ENCODE data around the gene AFF3. TPM values are rescaled to one million over a fixed set of nuclear protein-coding genes. Genes with fewer than 3 reads are reported as not detected.
"Not testable (repeated sequence)": the region's sequence is repeated elsewhere in the genome, so short reads cannot be mapped to it uniquely, and the experiment has no call there.

The AFF3 gene
- total RNA-seq, 1 donor from 2014 or later: 25.6 TPM

DNA sequence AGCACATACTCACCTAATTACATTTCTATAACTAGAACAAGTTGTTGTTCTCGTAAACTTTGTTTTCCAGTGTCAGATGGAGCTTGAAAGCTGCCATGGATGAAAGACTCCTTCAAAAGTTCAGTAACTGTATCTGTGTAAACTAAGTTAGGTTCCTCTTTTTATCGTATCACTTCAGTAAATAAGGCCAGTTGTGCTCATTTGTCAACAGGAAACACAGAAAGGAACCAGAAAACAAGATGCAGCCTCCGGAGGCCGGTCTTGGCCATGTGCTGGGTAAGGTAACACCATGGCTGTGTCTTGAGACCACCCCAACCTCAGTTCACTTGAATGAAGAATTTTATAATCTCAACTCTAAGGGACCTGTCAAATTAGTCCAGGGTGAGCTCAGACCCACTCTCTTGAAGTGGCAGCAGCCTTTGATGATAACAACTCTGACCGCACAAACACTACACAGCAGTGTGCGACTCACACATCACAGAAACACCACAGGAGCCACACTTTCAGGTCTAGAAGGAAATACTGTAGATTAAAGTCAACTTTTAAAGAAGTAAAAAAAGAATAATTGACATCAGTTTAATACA is 213.8 kb downstream of the AFF3 start:
- DNase-seq (ENCODE audit: low spot score): no peak

DNA sequence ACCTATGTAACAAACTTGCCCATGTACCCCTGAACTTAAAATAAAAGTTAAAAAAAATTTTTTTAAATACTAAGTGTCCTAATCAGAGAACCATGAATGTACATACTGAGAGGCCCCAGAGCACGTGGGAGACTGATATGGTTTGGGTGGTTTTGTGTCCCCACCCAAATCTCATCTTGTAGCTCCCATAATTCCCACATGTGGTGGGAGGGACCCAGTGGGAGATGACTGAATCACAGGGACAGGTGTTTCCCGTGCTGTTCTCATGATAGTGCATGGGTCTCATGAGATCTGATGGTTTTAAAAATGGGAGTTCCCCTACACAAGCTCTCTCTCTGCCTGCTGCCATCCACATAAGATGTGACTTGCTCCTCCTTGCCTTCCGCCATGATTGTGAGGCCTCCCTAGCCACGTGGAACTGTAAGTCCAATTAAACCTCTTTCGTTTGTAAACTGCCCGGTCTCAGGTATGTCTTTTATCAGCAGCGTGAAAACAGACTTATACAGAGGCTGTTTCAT is 214.6 kb downstream of the AFF3 start:
- DNase-seq (ENCODE audit: low spot score): not testable (repeated sequence)

DNA sequence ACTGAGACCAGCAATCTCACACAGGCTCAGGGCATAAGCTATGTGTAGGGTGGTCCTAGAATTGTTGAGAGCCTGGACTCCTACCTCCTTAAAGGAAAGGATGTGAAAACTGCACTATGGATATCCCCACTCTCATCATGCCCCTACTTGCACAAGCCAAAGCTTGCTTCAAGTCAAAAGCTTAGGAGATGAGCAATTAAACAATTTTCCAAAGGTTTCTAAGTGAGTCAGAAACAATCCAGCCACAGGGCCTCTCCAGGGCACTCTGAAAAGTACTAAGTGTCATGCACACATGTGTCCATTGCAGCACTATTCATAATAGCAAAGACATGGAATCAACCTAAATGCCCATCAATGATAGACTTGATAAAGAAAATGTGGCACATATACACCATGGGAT is 215.4 kb downstream of the AFF3 start:
- DNase-seq (ENCODE audit: low spot score): no peak

DNA sequence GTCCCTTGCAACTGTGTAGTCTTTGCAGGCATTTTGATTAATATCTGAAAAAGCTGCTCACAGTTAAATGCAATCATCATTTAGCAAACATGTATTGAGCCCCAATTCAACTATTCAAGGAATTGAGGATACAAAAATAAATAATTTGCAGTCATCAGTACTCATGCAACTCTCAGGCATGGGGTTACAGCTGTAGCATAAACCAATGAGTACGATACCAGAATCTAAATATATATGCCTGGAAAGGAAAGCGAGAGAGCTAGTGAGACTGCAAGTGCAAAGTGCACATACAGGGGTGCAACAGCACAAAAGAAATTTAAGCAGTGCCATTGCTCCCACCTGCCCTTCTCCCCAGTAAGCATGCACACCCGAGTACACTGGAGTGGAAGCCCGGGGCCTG is 216.4 kb downstream of the AFF3 start:
- DNase-seq (ENCODE audit: low spot score): no peak

DNA sequence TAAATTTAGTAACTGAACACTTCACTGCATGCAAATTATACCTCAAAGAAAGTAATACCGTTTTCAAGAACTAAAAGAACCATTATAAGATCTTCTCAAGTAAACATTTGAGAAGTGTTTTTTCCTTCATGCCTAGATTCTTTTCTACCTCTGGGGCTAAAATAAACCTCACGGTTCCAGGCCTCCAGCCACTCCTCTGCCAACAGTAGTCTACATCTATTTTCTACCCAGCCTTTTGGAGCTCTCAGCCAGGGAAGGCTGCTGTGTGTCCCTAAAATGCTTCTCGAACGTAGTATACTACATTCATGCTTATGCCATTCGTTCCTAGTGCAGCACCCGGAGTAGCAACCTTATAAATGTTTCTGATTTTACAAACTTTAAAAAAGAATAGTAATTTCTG is 219.7 kb downstream of the AFF3 start:
- DNase-seq (ENCODE audit: low spot score): no peak

DNA sequence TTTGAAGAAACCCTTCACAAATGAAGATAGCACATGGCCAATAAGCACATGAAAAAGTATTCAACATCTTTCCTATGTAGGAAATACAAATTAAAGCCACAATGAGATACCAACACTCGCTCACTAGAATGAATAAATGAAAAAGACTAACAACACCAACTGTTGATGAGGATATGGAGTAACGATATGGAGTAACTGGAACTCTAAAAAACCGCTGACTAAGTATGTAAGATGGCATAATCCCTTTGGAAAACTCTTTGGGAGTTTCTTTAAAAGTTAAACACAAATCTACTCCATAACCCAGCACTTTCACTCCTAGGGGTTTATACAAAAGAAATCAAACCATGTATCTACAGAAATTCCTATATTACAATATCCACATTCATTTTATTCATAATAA is 220.5 kb downstream of the AFF3 start:
- DNase-seq (ENCODE audit: low spot score): no peak

DNA sequence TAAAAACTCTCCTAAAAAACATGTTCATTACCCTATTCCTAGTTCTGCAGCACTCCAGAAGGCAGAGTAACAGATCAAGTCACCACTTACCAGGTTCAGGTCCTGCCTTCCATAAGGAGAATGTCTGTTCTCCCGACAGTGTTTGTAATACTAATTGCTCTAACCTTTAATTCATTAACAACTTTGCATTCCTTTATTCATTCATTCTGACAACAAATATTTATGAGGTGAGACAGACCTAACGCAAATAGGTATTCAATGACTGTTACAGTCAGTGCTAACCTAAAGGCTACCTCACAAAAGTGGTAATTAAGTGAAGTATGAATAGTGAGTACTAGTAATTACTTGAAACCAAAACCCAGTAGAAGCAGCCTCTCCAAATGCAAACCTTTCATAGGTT is 224.0 kb downstream of the AFF3 start:
- DNase-seq (ENCODE audit: low spot score): no peak

DNA sequence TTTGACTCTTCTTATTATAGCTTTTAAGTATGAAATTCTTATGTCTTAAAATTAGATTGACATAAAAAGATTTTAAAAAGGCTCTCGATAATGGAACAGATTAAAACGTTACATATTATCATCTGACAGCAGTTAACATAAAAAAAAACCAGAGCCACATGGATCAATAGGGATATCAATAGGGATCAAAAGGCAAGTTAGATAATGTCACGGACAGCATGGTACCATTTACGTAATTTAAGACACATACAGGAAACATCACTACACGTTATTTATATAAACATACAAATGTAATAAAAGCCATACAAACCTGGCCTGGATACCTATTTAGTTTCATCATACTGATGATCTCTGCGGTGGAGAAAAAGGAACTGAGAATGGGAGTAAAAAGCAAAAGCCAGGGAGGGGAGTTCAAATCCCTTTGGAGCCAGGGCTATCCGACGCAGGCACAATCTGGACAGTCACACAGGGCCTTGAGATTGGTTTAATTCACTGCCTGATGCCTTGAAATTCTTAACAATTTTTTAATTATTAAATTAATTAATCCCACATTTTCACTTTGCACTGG is 227.2 kb downstream of the AFF3 start:
- no peak for DNase-seq (ENCODE audit: low spot score)

DNA sequence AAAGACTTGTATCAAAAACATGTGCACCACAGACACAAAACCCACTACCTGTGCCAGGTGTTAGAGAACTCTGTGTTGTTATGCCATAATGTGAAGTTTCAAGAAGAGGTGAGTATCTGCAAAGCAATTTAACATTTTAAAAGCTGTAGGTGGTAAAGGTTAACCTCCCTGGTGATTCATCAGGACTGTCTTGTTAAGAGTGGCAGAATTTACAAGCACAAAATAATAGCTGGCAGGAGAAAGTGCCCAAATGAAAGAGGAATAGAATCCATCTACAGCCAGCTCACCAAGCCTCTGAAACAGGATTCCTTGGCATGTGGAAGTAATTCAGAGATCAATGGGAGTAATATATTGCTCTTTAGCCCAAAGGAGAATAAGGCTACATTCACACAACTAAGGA is 230.7 kb downstream of the AFF3 start:
- DNase-seq (ENCODE audit: low spot score): no peak

DNA sequence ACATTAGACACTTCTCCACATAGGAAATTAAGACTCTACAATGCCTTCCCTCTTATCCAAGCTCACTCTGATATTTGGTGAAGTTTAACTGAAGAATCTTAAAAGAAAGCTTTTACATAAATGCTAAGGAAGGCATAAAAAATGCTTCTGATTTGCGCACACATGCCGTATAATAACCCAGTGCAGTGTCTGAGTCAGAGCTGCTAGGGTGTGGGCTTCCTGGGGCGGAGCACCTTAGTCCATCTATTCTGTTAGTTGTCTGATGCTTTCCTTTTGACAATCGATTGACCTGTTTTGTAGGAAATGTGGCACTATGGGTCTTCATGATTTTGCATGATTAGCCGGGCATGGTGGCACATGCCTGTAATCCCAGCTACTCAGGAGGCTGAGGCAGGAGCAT is 231.5 kb downstream of the AFF3 start:
- no peak for DNase-seq (ENCODE audit: low spot score)

DNA sequence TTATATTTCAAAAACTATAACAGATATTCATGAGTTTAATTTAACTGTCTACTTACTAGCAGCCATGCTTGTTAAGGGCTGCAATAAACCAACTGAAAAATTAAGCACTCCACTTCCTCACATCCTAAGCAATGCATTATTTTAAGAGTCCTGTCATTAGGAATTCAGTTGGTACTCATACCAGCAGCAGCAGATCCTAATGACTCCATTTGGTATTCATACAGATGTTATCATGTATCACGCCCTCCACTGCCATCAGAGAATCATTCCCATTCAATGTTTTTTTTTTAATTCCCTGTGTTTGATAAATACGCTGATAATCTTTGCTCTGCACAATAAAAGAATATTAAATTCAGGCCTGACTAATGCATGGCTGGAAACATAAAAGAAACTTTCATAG is 236.8 kb downstream of the AFF3 start:
- DNase-seq (ENCODE audit: low spot score): no peak

DNA sequence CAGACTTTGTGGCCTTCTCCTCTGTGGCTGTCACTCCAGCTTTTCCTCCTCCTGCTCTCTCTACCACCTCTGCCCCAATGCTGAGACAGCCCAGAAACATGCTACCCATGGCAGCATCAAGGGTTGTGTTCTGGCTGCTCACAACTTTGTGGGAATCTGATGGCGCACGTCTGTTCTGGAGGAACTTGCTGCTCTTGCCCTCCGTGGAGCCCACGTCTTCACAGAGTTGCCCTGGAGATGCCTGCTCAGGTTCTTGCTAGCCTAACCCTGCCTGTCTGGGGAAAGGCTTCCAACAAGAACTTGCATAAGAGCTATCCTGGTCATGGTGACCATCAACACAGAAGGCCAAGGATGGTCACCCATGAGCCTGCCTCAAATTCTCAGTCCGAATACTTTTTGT is 237.4 kb downstream of the AFF3 start:
- no peak for DNase-seq (ENCODE audit: low spot score)

DNA sequence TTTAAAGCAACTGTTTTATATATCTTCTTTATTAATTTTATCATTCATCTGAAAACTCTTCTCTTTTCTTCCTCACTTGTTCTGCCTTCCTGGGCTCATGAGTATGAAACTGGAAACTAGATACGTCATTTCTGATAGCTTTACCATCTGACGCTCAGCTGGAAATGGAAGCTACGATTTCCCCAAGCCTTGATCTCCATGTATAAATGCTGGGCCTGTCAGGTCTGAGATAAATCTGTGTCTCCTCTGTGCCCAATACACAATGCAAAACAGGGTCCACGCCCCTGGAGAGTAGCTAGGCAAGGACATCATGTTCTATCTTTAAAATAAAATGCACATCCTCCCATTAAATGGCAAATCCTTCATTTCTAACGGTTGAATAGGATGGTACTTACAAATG is 238.4 kb downstream of the AFF3 start:
- no peak for DNase-seq (ENCODE audit: low spot score)

DNA sequence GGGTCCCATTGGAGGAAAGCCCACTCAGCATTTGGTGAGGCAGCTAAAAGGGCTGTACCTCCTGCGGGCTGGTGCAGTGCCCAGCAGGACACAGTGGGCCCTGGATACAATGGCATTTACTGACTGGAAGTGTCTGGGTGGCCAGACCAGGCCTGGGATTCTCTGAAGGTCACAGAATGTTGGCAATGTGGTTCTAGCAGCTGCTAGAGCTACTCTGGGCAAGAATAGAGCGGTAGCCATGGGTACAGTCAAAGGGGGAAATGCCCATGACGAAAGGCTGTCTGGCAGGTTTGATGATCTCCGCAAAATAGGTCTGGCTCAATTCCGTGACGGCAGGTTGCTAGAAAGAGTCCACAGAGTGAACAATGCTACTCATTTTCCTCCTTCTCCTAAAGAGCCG is 241.8 kb downstream of the AFF3 start:
- no peak for DNase-seq (ENCODE audit: low spot score)

DNA sequence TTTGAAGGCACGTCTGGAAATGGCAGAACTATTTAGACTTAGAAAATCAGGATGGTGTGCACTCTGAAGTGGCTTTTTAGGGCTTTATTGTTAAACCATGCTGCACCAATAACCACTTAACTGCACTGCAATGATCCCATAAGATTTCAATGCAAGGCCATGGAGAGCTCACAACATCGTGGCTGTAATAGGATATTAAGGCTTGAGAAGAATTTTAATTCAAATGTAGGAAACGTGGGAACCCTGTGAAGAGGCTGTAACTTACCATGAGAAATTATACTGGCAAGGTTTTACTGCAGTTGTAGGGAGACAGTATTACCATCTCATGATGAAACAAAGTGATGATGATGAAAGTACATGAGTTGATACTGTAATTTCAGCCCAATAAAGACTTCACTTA is 242.5 kb downstream of the AFF3 start:
- no peak for DNase-seq (ENCODE audit: low spot score)

DNA sequence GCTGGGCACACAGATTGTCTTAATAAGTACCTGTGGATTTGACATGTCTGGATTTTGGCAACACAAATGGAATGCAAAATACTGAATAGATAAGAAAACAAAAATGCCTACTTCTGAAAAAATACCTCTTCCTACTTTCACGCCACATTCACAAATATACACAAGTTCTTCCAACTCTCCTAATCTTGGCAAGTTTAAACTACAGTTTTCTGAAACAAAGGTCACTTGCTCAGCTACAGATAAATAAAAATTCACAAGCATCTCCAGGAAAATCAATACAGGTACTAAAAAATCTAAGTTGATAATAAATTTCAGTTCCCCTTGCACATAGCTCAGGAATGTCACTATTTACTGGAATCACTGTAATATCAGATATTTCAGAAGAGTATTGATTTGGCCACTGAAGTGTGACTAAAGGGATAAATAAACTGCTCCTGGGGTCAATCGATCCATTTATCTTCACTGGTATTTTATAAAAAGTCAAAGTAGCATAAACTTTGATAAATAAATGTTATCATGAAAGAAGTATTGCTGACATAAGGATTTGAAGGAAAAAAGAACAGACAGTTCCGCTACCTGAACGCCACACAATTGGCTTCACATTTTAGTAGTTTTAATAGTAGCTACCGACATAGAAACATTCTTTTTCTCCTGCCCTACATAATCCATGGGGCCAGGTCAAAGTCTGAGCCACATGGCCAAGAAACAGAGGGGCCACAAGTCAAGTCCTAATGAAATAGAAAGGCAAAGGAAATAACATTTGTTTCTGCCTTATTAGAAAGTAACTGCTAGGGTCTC is 243.1 kb downstream of the AFF3 start:
- no peak for DNase-seq (ENCODE audit: low spot score)

DNA sequence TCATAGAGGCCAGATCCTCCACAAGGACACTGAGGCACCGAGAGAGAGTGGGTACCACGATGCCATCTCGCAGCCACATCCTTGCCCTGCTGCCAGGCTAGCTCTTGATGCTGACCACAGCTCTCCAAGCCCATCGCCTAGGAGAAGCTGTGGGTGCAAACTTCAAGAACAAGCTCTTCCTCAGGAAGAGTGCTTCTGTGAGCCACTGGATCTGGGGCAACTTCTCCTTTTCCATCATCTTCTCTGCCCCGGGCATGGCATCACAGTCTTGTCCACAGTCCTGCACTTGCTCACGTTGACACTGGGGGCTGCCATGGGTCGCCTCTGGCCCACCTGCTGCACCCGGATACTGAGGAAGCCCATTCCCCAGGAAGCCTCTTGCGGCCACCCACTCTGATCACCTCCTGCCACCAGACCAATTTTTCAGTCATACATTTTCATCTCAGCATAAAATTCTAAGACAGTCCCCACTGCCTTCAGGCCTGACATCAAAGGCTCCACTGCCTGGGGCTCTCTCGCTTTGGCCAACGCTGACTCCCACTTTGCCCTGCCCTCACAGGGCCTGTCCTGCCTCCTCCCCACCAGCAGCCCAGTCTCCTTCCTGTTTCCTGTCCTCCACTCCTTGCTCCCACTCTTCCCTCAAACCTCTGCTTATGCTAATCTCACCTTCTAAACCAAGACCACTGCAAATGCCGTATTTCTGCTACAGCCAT is 243.9 kb downstream of the AFF3 start:
- DNase-seq (ENCODE audit: low spot score): no peak

DNA sequence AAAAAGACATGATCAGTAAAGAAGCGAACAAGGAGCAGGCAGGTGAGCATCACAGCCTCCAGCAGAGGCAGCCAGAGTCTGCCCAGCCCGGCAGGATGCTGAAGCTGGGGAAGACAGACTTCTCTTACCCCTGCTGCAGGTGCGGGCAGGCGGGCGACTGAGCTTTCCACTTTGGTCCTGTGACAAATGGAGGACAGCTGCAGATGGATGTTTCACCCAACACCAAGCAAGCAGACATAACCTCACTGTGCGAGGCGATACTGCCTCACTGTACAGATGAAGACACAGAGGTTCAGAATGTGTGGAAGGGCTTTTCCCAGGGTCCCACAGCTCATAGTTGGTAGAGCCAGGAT is 251.0 kb downstream of the AFF3 start:
- no peak for DNase-seq (ENCODE audit: low spot score)

DNA sequence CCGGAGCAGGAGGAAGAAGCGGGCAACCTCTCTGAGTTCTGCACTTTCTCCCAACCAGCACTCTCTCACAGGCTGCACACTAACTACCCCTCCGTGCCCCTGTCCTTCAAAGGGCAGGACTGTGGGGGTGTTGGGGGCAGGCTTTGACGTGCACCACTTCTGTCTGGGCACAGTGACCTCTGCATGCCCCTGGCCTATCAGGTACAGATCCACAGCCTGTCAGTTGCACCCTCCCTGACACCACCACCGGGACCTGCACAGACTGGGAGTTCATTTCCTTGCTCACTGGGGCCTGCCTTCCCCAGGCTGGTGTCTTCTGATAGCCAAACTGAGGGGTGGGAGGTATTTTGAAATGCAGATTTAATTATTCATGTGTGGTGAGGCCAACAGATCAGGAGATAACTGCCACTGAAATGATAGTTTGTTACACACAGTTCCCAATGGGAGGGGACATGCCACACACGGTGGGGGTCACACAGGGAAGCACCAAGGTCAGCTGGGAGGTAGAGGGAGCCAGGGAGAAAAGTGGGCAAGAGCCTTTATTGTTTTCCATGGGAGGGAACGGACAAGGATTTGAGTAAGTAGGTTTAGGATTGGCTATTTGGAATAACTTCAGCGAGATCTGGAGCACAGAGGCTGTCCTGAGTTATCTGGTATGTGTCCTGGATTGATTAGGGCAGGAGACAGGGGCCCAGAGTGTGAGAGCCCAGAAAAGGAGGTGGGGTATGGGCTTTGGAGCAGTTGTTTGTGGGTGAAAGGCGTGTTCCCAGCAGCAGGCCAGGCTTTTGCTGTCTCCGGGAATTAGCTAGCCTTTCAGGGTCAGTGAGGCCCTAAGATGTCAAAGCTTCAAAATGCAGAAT is 251.6 kb downstream of the AFF3 start:
- DNase-seq (ENCODE audit: low spot score): no peak

DNA sequence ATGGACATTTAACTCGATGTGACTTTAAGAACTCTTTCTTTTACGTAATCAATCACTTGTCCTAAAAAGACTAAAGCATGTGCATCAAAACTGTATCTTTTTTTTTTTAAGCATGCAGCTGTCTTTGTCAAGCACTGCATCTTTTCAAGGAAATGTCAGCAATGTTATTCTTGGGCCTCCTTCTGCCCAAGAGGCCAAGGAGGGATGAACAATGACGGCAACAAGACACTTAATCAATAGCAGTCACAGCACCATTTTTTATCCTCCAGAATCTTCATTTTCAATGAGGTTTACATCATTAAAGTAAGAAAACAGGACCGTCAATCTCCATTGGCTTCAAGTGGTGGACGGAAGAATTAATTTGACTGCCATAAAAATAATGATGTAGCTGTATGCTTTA is 253.8 kb downstream of the AFF3 start:
- no peak for DNase-seq (ENCODE audit: low spot score)

DNA sequence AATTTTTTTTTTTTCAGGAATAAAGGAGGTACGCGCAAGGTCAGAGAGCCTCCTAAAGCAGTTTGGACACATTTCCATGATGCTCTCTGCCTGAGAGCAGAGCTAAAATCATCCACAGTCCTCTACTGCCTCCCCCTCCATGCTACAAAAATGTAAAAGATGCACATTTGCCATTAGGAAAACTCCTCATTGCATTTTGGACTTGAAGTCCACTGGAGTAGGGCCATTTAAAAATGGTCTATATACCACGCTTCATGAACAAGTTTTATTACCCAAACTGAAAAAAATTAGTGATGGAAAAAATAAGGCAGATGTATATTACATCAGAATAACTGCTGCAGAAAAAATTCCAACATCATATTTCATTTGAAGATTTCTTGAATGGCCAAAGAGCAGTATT is 256.0 kb downstream of the AFF3 start:
- DNase-seq (ENCODE audit: low spot score): no peak

DNA sequence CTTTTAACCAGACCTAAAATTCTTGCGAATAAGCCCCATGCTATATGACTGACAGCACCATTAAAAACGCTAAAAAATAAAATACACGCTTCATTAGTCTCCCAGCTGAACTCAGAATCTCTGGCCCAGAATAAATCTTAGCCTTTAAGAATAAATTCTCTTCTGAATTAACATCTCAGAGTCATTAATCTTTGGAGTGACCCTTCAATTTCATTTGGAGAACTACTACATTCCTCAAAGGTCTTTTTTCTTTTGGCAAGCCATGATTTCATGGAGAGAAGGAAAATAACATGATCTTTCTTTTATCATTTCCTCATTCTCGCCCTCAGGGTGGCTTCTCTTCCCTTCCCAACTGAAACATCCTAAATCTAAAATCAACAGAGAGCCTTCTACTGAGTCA is 259.0 kb downstream of the AFF3 start:
- no peak for DNase-seq (ENCODE audit: low spot score)
